ENCODE measurements around the gene PCNX4. TPM values are rescaled to one million over a fixed set of nuclear protein-coding genes. Genes with fewer than 3 reads are reported as not detected.
A peak's percentile ranks its signal among the peaks of the same experiment; 100 is the strongest.

Gene PCNX4
- polyA plus RNA-seq, 4 donors, result 3.0 to 45.0 (median 9.0) TPM

- Histone ChIP-seq H3K36me3 (ENCODE audit: control insufficient read depth in 3 of 3, insufficient read depth in 2 of 3, low read depth in 1 of 3, low read length in 3 of 3) (peaks cover 6 to 16% (median 13%) of the 10 kb centered on the region in 3 donors), H3K4me3 (ENCODE audit: low read depth in 1 of 3, low read length in 3 of 3) (no peak overlapping the region), H3K27me3 (ENCODE audit: control insufficient read depth in 3 of 3, insufficient read depth in 3 of 3, low read length in 3 of 3) (no peaks in the 10 kb centered on the region), H3K9me3 (ENCODE audit: control insufficient read depth in 2 of 2, insufficient read depth in 1 of 2, low read depth in 1 of 2, low read length in 1 of 2) (no peaks in the 10 kb centered on the region), H3K4me1 (ENCODE audit: control insufficient read depth in 3 of 3, insufficient read depth in 2 of 3, low read depth in 1 of 3, low read length in 2 of 3) (peaks cover 0 to 6% (median 0%) of the 10 kb centered on the region in 3 donors), H3K27ac (ENCODE audit: low read depth in 1 of 3, low read length in 2 of 3) (no peak overlapping the region)
- WGBS, 3 donors, result 87 to 95% (median 91%) methylated on average over 2 of the region's 2 CpGs
- FAIRE-seq (no peak), DNase-seq (no peak)
Measured at GRCh38 chr14:60154671-60155070, 62.9 kb downstream of the PCNX4 start.

GRCh38 chr14:60160422-60160821 is 68.7 kb downstream of the PCNX4 start:
- Histone ChIP-seq H3K4me3 (ENCODE audit: low read depth in 1 of 3, low read length in 3 of 3) (no peak overlapping the region), H3K9me3 (ENCODE audit: control insufficient read depth in 2 of 2, insufficient read depth in 1 of 2, low read depth in 1 of 2, low read length in 1 of 2) (no peaks in the 10 kb centered on the region), H3K27me3 (ENCODE audit: control insufficient read depth in 3 of 3, insufficient read depth in 3 of 3, low read length in 3 of 3) (no peaks in the 10 kb centered on the region), H3K4me1 (ENCODE audit: control insufficient read depth in 3 of 3, insufficient read depth in 2 of 3, low read depth in 1 of 3, low read length in 2 of 3) (peaks cover 2 to 5% (median 3%) of the 10 kb centered on the region in 3 donors), H3K27ac (ENCODE audit: low read depth in 1 of 3, low read length in 2 of 3) (no peak overlapping the region), H3K36me3 (ENCODE audit: control insufficient read depth in 3 of 3, insufficient read depth in 2 of 3, low read depth in 1 of 3, low read length in 3 of 3) (peaks cover 0 to 12% (median 0%) of the 10 kb centered on the region in 3 donors)
- FAIRE-seq (no peak), DNase-seq (no peak)
- 90 to 95% (median 91%) methylated on average over 7 of the region's 7 CpGs for WGBS, 3 donors

- H3K27ac ChIP-seq (ENCODE audit: low read depth in 1 of 3, low read length in 2 of 3), result no peak overlapping the region
Measured at GRCh38 chr14:60161196-60162107, 69.7 kb downstream of the PCNX4 start.

GRCh38 chr14:60163693-60164092 is 72.0 kb downstream of the PCNX4 start:
- peaks cover 0 to 12% (median 0%) of the 10 kb centered on the region in 3 donors for H3K36me3 ChIP-seq (ENCODE audit: control insufficient read depth in 3 of 3, insufficient read depth in 2 of 3, low read depth in 1 of 3, low read length in 3 of 3)
- peaks cover 2 to 8% (median 3%) of the 10 kb centered on the region in 3 donors for H3K4me1 ChIP-seq (ENCODE audit: control insufficient read depth in 3 of 3, insufficient read depth in 2 of 3, low read depth in 1 of 3, low read length in 2 of 3)
- WGBS, 3 donors, result 30 to 65% (median 57%) methylated on average over 6 of the region's 6 CpGs
- FAIRE-seq (no peak), DNase-seq (peak in 1 of 2 donors; percentile 26)
- H3K9me3 ChIP-seq (ENCODE audit: control insufficient read depth in 2 of 2, insufficient read depth in 1 of 2, low read depth in 1 of 2, low read length in 1 of 2), result no peaks in the 10 kb centered on the region
- no peaks in the 10 kb centered on the region for H3K27me3 ChIP-seq (ENCODE audit: control insufficient read depth in 3 of 3, insufficient read depth in 3 of 3, low read length in 3 of 3)
- peak overlapping the region in 2 of 3 donors; percentile 82 to 90 for H3K4me3 ChIP-seq (ENCODE audit: low read depth in 1 of 3, low read length in 3 of 3)
- peak overlapping the region in 1 of 3 donors; percentile 99 for H3K27ac ChIP-seq (ENCODE audit: low read depth in 1 of 3, low read length in 2 of 3)

More at GRCh38 chr14:60161196-60162107, 69.7 kb downstream of the PCNX4 start:
- peaks cover 0 to 12% (median 0%) of the 10 kb centered on the region in 3 donors for H3K36me3 ChIP-seq (ENCODE audit: control insufficient read depth in 3 of 3, insufficient read depth in 2 of 3, low read depth in 1 of 3, low read length in 3 of 3)
- H3K27me3 ChIP-seq (ENCODE audit: control insufficient read depth in 3 of 3, insufficient read depth in 3 of 3, low read length in 3 of 3), result no peaks in the 10 kb centered on the region
- H3K4me3 ChIP-seq (ENCODE audit: low read depth in 1 of 3, low read length in 3 of 3), result no peak overlapping the region
- 78 to 82% (median 80%) methylated on average over 2 of the region's 2 CpGs for WGBS, 3 donors
- peak in 1 of 2 donors; percentile 16 for DNase-seq
- no peaks in the 10 kb centered on the region for H3K9me3 ChIP-seq (ENCODE audit: control insufficient read depth in 2 of 2, insufficient read depth in 1 of 2, low read depth in 1 of 2, low read length in 1 of 2)
- peaks cover 2 to 8% (median 5%) of the 10 kb centered on the region in 3 donors for H3K4me1 ChIP-seq (ENCODE audit: control insufficient read depth in 3 of 3, insufficient read depth in 2 of 3, low read depth in 1 of 3, low read length in 2 of 3)
- FAIRE-seq, result no peak

- no peaks in the 10 kb centered on the region for H3K27me3 ChIP-seq (ENCODE audit: control insufficient read depth in 3 of 3, insufficient read depth in 3 of 3, low read length in 3 of 3)
- H3K9me3 ChIP-seq (ENCODE audit: control insufficient read depth in 2 of 2, insufficient read depth in 1 of 2, low read depth in 1 of 2, low read length in 1 of 2), result no peaks in the 10 kb centered on the region
- peak overlapping the region; percentile 70 to 90 (median 82) for H3K4me3 ChIP-seq (ENCODE audit: low read depth in 1 of 3, low read length in 3 of 3)
- H3K27ac ChIP-seq (ENCODE audit: low read depth in 1 of 3, low read length in 2 of 3), result peak overlapping the region; percentile 95 to 99 (median 96)
- peaks cover 0 to 12% (median 0%) of the 10 kb centered on the region in 3 donors for H3K36me3 ChIP-seq (ENCODE audit: control insufficient read depth in 3 of 3, insufficient read depth in 2 of 3, low read depth in 1 of 3, low read length in 3 of 3)
- DNase-seq (peak; percentile 78 to 86), FAIRE-seq (no peak)
- peaks cover 2 to 8% (median 3%) of the 10 kb centered on the region in 3 donors for H3K4me1 ChIP-seq (ENCODE audit: control insufficient read depth in 3 of 3, insufficient read depth in 2 of 3, low read depth in 1 of 3, low read length in 2 of 3)
- WGBS, 3 donors, result 1 to 9% (median 6%) methylated on average over 5 of the region's 5 CpGs
Measured at GRCh38 chr14:60164404-60164711, 72.6 kb downstream of the PCNX4 start.

GRCh38 chr14:60164712-60165546 is 73.2 kb downstream of the PCNX4 start, which contains the start of gene DHRS7:
Gene DHRS7, minus strand, starts transcription at chr14:60165398. Its CDS starts 89 bp downstream, at chr14:60165309.
- Histone ChIP-seq H3K27ac (ENCODE audit: low read depth in 1 of 3, low read length in 2 of 3) (peak within 1 kb of the TSS; percentile 95 to 99 (median 96)), H3K27me3 (ENCODE audit: control insufficient read depth in 3 of 3, insufficient read depth in 3 of 3, low read length in 3 of 3) (no peaks in the 10 kb centered on the region), H3K36me3 (ENCODE audit: control insufficient read depth in 3 of 3, insufficient read depth in 2 of 3, low read depth in 1 of 3, low read length in 3 of 3) (peaks cover 0 to 12% (median 0%) of the 10 kb centered on the region in 3 donors), H3K4me1 (ENCODE audit: control insufficient read depth in 3 of 3, insufficient read depth in 2 of 3, low read depth in 1 of 3, low read length in 2 of 3) (peaks cover 2 to 8% (median 3%) of the 10 kb centered on the region in 3 donors), H3K4me3 (ENCODE audit: low read depth in 1 of 3, low read length in 3 of 3) (peak within 1 kb of the TSS; percentile 70 to 90 (median 82)), H3K9me3 (ENCODE audit: control insufficient read depth in 2 of 2, insufficient read depth in 1 of 2, low read depth in 1 of 2, low read length in 1 of 2) (no peaks in the 10 kb centered on the region)
- DNase-seq (peak; percentile 81 to 91), FAIRE-seq (no peak)
- WGBS, 3 donors, result 0% methylated on average over 59 to 68 of the region's 68 CpGs

GRCh38 chr14:60165547-60165876 is 73.8 kb downstream of the PCNX4 start:
- Histone ChIP-seq H3K36me3 (ENCODE audit: control insufficient read depth in 3 of 3, insufficient read depth in 2 of 3, low read depth in 1 of 3, low read length in 3 of 3) (peaks cover 0 to 10% (median 0%) of the 10 kb centered on the region in 3 donors), H3K27me3 (ENCODE audit: control insufficient read depth in 3 of 3, insufficient read depth in 3 of 3, low read length in 3 of 3) (no peaks in the 10 kb centered on the region), H3K9me3 (ENCODE audit: control insufficient read depth in 2 of 2, insufficient read depth in 1 of 2, low read depth in 1 of 2, low read length in 1 of 2) (no peaks in the 10 kb centered on the region), H3K27ac (ENCODE audit: low read depth in 1 of 3, low read length in 2 of 3) (peak overlapping the region; percentile 95 to 99 (median 96)), H3K4me1 (ENCODE audit: control insufficient read depth in 3 of 3, insufficient read depth in 2 of 3, low read depth in 1 of 3, low read length in 2 of 3) (peaks cover 2 to 8% (median 3%) of the 10 kb centered on the region in 3 donors), H3K4me3 (ENCODE audit: low read depth in 1 of 3, low read length in 3 of 3) (peak overlapping the region; percentile 70 to 90 (median 82))
- DNase-seq (no peak), FAIRE-seq (no peak)
- 1 to 7% (median 6%) methylated on average over 4 of the region's 4 CpGs for WGBS, 3 donors

GRCh38 chr14:60166142-60166541 is 74.4 kb downstream of the PCNX4 start:
- Histone ChIP-seq H3K4me3 (ENCODE audit: low read depth in 1 of 3, low read length in 3 of 3) (no peak overlapping the region), H3K9me3 (ENCODE audit: control insufficient read depth in 2 of 2, insufficient read depth in 1 of 2, low read depth in 1 of 2, low read length in 1 of 2) (peaks cover 0 to 4% of the 10 kb centered on the region in 2 donors), H3K27ac (ENCODE audit: low read depth in 1 of 3, low read length in 2 of 3) (peak overlapping the region in 1 of 3 donors; percentile 99), H3K27me3 (ENCODE audit: control insufficient read depth in 3 of 3, insufficient read depth in 3 of 3, low read length in 3 of 3) (no peaks in the 10 kb centered on the region), H3K36me3 (ENCODE audit: control insufficient read depth in 3 of 3, insufficient read depth in 2 of 3, low read depth in 1 of 3, low read length in 3 of 3) (peaks cover 0 to 8% (median 0%) of the 10 kb centered on the region in 3 donors), H3K4me1 (ENCODE audit: control insufficient read depth in 3 of 3, insufficient read depth in 2 of 3, low read depth in 1 of 3, low read length in 2 of 3) (peaks cover 2 to 8% (median 3%) of the 10 kb centered on the region in 3 donors)
- 39 to 61% (median 48%) methylated on average over 3 of the region's 3 CpGs for WGBS, 3 donors
- FAIRE-seq (no peak), DNase-seq (peak in 1 of 2 donors; percentile 13)

Measured in small intestine (tissue), 7 donors.